Measurements from ENCODE around the gene KRT13.
A peak's percentile ranks its signal among the peaks of the same experiment; 100 is the strongest.

Gene KRT13

GRCh38 chr17:41537990-41538389 is 32.6 kb upstream of the KRT13 start:
- FAIRE-seq (no peak), DNase-seq (ENCODE audit: low spot score) (no peak)

- DNase-seq (ENCODE audit: low spot score) (no peak), FAIRE-seq (no peak)
These were observed 32.2 kb upstream of the KRT13 start for GRCh38 chr17:41537614-41537954.

- DNase-seq (ENCODE audit: low spot score) (no peak), FAIRE-seq (no peak)
These were observed 31.6 kb upstream of the KRT13 start for GRCh38 chr17:41536741-41537613.

GRCh38 chr17:41535764-41536481 is 30.5 kb upstream of the KRT13 start:
- DNase-seq (ENCODE audit: low spot score) (no peak), FAIRE-seq (no peak)

GRCh38 chr17:41534899-41535546 is 29.6 kb upstream of the KRT13 start:
- no peak for DNase-seq (ENCODE audit: low spot score)
- FAIRE-seq, result no peak

GRCh38 chr17:41533613-41534012 is 28.2 kb upstream of the KRT13 start:
- no peak for FAIRE-seq
- no peak for DNase-seq (ENCODE audit: low spot score)

- FAIRE-seq (no peak), DNase-seq (ENCODE audit: low spot score) (no peak)
These were observed 27.6 kb upstream of the KRT13 start for GRCh38 chr17:41532947-41533570.

GRCh38 chr17:41531993-41532392 is 26.6 kb upstream of the KRT13 start:
- DNase-seq (ENCODE audit: low spot score) (no peak), FAIRE-seq (no peak)

GRCh38 chr17:41530062-41531048 is 24.9 kb upstream of the KRT13 start:
- DNase-seq (ENCODE audit: low spot score), result no peak
- no peak for FAIRE-seq

- DNase-seq (ENCODE audit: low spot score) (no peak), FAIRE-seq (no peak)
These were observed 24.1 kb upstream of the KRT13 start for GRCh38 chr17:41529491-41529915.

GRCh38 chr17:41528959-41529353 is 23.5 kb upstream of the KRT13 start:
- FAIRE-seq (no peak), DNase-seq (ENCODE audit: low spot score) (no peak)

GRCh38 chr17:41527063-41528023 is 21.9 kb upstream of the KRT13 start:
- DNase-seq (ENCODE audit: low spot score) (no peak), FAIRE-seq (no peak)

- FAIRE-seq, result no peak
These were observed 18.8 kb upstream of the KRT13 start for GRCh38 chr17:41524261-41524660.

GRCh38 chr17:41523787-41524186 is 18.4 kb upstream of the KRT13 start:
- DNase-seq (ENCODE audit: low spot score), result no peak

More at GRCh38 chr17:41524261-41524660, 18.8 kb upstream of the KRT13 start:
- DNase-seq (ENCODE audit: low spot score), result no peak

GRCh38 chr17:41523225-41523593 is 17.8 kb upstream of the KRT13 start:
- FAIRE-seq (no peak), DNase-seq (ENCODE audit: low spot score) (no peak)

More at GRCh38 chr17:41523787-41524186, 18.4 kb upstream of the KRT13 start:
- no peak for FAIRE-seq

- FAIRE-seq (no peak), DNase-seq (ENCODE audit: low spot score) (no peak)
These were observed 17.2 kb upstream of the KRT13 start for GRCh38 chr17:41522301-41523224.

- peak; percentile 82 for DNase-seq (ENCODE audit: low spot score)
- FAIRE-seq, result peak; percentile 96
These were observed 16.3 kb upstream of the KRT13 start for GRCh38 chr17:41521574-41522261.
